ENCODE results near the gene GLIPR2. TPM values are rescaled to one million over a fixed set of nuclear protein-coding genes. Genes with fewer than 3 reads are reported as not detected.
"Not testable (repeated sequence)": the region's sequence is repeated elsewhere in the genome, so short reads cannot be mapped to it uniquely, and the experiment has no call there.

The GLIPR2 gene, protein sequence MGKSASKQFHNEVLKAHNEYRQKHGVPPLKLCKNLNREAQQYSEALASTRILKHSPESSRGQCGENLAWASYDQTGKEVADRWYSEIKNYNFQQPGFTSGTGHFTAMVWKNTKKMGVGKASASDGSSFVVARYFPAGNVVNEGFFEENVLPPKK
- polyA plus RNA-seq (2013, experiment 1 of 2): 9.8 TPM
- polyA plus RNA-seq (2013, experiment 2 of 2): 10.0 TPM

DNA sequence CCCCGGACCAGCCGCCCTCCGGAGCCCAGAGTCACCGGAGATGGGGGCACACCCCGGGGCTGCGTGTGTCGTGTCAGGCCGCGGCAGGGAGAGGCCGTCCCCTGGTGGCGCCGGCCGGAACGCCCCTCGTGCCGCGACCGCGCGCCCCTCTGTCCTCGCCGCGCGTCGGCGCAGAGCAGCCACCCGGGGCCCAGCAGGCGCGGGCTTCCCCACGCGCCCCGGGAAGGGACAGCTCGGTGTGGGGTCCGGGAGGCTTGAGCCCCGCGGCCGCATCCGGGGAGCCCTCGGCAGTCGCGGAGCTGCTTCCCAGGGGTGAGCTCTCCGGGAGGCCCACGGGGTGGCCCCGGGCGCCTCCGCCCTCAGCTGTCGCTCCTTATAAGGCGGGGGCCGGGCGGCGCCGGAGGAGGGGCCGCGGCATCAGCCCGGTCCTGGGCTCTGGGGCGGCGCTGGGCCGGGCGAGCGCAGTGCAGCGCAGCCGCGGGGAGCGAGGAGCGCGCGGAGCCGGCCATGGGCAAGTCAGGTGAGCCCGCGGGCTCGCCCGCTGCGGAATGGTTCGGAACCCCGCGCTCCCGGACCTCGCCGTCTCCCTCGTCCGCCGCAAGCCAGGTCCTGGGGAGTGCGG, at the start of gene GLIPR2:
Gene GLIPR2 (plus strand): TSS at position 462 of the 622 bp plus-strand sequence. CDS start 46 bp downstream, at position 508.
- WGBS (ENCODE audit: extremely low coverage, insufficient coverage, low lambda C conversion rate): no CpG with 5 or more reads among the region's 83 CpGs
- peak within 1 kb of the TSS; percentile 29 for H3K27ac ChIP-seq (ENCODE audit: low read depth, low read length)

DNA sequence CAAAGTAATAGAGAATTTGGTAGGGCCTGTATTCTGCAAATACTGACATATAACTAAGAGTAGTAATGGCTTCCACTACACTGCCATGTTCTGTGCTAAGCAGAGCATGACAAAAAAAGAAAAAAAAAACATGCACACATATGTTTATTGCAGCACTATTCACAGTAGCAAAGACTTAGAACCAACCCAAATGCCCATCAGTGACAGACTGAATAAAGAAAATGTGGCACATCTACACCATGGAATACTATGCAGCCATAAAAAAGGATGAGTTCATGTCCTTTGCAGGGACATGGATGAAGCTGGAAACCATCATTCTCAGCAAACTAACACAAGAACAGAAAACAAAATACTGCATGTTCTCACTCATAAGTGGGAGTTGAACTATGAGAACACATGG, 49.5 kb upstream of the GLIPR2 start:
- not testable (repeated sequence) for H2AK5ac ChIP-seq (ENCODE audit: low read length); H3K4me3 ChIP-seq (ENCODE audit: low read length); H3K36me3 ChIP-seq (ENCODE audit: control insufficient read depth, insufficient read depth, low read length); H2BK15ac ChIP-seq (replicated peaks; ENCODE audit: low read depth); H3K27me3 ChIP-seq (ENCODE audit: insufficient read depth, low read length, poor library complexity); H3K27ac ChIP-seq (ENCODE audit: low read depth, low read length); H4K5ac ChIP-seq (ENCODE audit: low read length); H3K4me2 ChIP-seq (ENCODE audit: low read length); H3K79me2 ChIP-seq (ENCODE audit: control insufficient read depth, insufficient read depth, low read length); H2BK5ac ChIP-seq (ENCODE audit: low read length); H3K18ac ChIP-seq (ENCODE audit: low read length); H3K23ac ChIP-seq (ENCODE audit: low read length); H3K9ac ChIP-seq (ENCODE audit: low read length); H3K4ac ChIP-seq (ENCODE audit: low read depth, low read length); H3K4me1 ChIP-seq (ENCODE audit: control insufficient read depth, low read depth, low read length); H3K56ac ChIP-seq (ENCODE audit: low read length); H4K8ac ChIP-seq (ENCODE audit: low read depth, low read length); DNase-seq; H3K79me1 ChIP-seq (ENCODE audit: low read length); H2BK120ac ChIP-seq (ENCODE audit: low read depth, low read length)

More for the DNA sequence above, at the start of gene GLIPR2:
- peak within 1 kb of the TSS; percentile 74 for H2BK5ac ChIP-seq (ENCODE audit: low read length)
- peak within 1 kb of the TSS; percentile 28 for H4K8ac ChIP-seq (ENCODE audit: low read depth, low read length)
- H3K79me1 ChIP-seq (ENCODE audit: low read length): peaks cover 5% of the 10 kb centered on the region
- H3K79me2 ChIP-seq (ENCODE audit: control insufficient read depth, insufficient read depth, low read length): peaks cover 3% of the 10 kb centered on the region
- peak within 1 kb of the TSS; percentile 82 for H3K56ac ChIP-seq (ENCODE audit: low read length)
- peak within 1 kb of the TSS; percentile 61 for H3K4ac ChIP-seq (ENCODE audit: low read depth, low read length)
- peak within 1 kb of the TSS; percentile 75 for H3K18ac ChIP-seq (ENCODE audit: low read length)
- H2BK120ac ChIP-seq (ENCODE audit: low read depth, low read length): peak within 1 kb of the TSS; percentile 39
- peaks cover 3% of the 10 kb centered on the region for H3K27me3 ChIP-seq (ENCODE audit: insufficient read depth, low read length, poor library complexity)
- peak within 1 kb of the TSS; percentile 74 for H3K9ac ChIP-seq (ENCODE audit: low read length)
- DNase-seq: peak; percentile 76
- H3K4me2 ChIP-seq (ENCODE audit: low read length): peak within 1 kb of the TSS; percentile 99
- no peak within 1 kb of the TSS for H2AK5ac ChIP-seq (ENCODE audit: low read length)
- no peak within 1 kb of the TSS for H2BK15ac ChIP-seq (replicated peaks; ENCODE audit: low read depth)
- peak within 1 kb of the TSS; percentile 47 for H3K4me3 ChIP-seq (ENCODE audit: low read length)
- H4K5ac ChIP-seq (ENCODE audit: low read length): no peak within 1 kb of the TSS
- no peaks in the 10 kb centered on the region for H3K36me3 ChIP-seq (ENCODE audit: control insufficient read depth, insufficient read depth, low read length)
- H3K4me1 ChIP-seq (ENCODE audit: control insufficient read depth, low read depth, low read length): peaks cover 10% of the 10 kb centered on the region
- H3K23ac ChIP-seq (ENCODE audit: low read length): peak within 1 kb of the TSS; percentile 74

DNA sequence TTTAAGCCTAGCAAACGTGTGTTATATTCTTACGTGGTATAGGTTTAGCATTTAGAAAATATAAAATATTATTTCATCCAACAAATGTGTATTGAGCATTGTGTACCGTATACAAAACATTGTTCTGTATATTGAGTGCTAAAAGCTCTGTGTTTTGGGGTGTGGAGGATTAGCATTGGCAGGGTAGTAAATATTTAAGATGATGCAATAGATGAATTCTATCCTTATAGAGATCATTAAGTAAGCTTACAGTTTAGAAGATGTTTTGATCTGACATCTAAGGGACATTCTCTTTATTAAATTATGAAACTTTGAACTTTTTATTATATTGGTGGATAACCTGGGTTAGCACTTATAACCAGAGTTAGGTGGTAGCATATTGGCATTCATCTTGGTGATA, 48.5 kb upstream of the GLIPR2 start:
- Histone ChIP-seq H2AK5ac (ENCODE audit: low read length) (no peak overlapping the region), H3K56ac (ENCODE audit: low read length) (no peak overlapping the region), H3K9ac (ENCODE audit: low read length) (no peak overlapping the region), H3K23ac (ENCODE audit: low read length) (no peak overlapping the region), H2BK15ac (replicated peaks; ENCODE audit: low read depth) (no peak overlapping the region), H3K79me1 (ENCODE audit: low read length) (no peaks in the 10 kb centered on the region), H3K27ac (ENCODE audit: low read depth, low read length) (no peak overlapping the region), H2BK5ac (ENCODE audit: low read length) (no peak overlapping the region), H3K36me3 (ENCODE audit: control insufficient read depth, insufficient read depth, low read length) (no peaks in the 10 kb centered on the region), H4K5ac (ENCODE audit: low read length) (no peak overlapping the region), H3K4me3 (ENCODE audit: low read length) (no peak overlapping the region), H3K4ac (ENCODE audit: low read depth, low read length) (no peak overlapping the region), H2BK120ac (ENCODE audit: low read depth, low read length) (no peak overlapping the region), H3K79me2 (ENCODE audit: control insufficient read depth, insufficient read depth, low read length) (no peaks in the 10 kb centered on the region), H3K4me2 (ENCODE audit: low read length) (no peak overlapping the region), H3K4me1 (ENCODE audit: control insufficient read depth, low read depth, low read length) (peaks cover 3% of the 10 kb centered on the region), H3K18ac (ENCODE audit: low read length) (no peak overlapping the region), H3K27me3 (ENCODE audit: insufficient read depth, low read length, poor library complexity) (no peaks in the 10 kb centered on the region), H4K8ac (ENCODE audit: low read depth, low read length) (no peak overlapping the region)
- no peak for DNase-seq
- WGBS (ENCODE audit: extremely low coverage, insufficient coverage, low lambda C conversion rate): no CpG with 5 or more reads among the region's 3 CpGs

DNA sequence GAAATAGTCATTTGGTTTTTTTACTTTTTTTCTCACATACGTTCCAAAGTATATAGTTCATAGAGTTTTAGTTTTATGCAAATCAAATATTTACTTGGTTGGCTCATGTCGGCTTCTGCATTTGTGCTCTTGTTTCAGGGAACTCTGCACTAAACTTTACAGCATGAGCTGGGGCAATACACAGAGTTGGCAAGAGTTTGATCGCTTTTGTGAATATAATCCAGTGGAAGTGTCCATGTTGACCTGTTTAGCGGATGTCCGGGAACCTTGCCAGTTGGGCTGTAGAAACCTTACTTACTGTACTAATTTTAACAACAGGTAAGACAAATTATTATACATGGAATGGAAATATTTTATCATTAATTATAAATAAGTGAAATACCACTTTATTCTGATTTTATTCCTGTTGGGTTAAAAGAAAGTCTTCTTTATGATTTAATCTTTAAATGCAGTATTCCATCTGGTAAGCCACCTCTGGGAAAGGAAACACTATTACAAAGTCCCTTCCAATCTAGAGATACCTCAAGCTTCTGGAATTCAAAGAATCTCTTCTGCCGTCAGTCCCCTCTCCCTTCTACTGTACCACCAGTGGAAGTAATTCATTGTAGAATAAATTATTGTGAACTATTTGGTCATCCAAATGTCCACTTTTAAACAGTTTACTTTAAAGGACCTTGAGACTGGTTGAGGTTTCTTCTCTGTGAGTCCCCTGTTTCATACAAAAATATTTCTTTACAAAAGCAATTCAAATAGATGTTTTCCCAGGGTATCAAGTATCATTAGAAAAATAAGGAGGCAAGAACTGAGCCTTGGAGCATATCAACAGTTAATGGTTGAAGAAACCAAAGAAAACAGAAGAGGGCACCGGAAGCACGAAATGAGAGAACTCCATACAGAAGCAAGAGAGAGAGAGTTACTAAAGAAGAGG, 45.2 kb upstream of the GLIPR2 start:
- Histone ChIP-seq H4K8ac (ENCODE audit: low read depth, low read length) (no peak overlapping the region), H3K18ac (ENCODE audit: low read length) (no peak overlapping the region), H3K4ac (ENCODE audit: low read depth, low read length) (no peak overlapping the region), H3K9ac (ENCODE audit: low read length) (no peak overlapping the region), H3K23ac (ENCODE audit: low read length) (no peak overlapping the region), H3K4me3 (ENCODE audit: low read length) (no peak overlapping the region), H2AK5ac (ENCODE audit: low read length) (no peak overlapping the region), H3K79me2 (ENCODE audit: control insufficient read depth, insufficient read depth, low read length) (no peaks in the 10 kb centered on the region), H2BK120ac (ENCODE audit: low read depth, low read length) (no peak overlapping the region), H4K5ac (ENCODE audit: low read length) (no peak overlapping the region), H3K4me1 (ENCODE audit: control insufficient read depth, low read depth, low read length) (peaks cover 3% of the 10 kb centered on the region), H3K36me3 (ENCODE audit: control insufficient read depth, insufficient read depth, low read length) (no peaks in the 10 kb centered on the region), H3K56ac (ENCODE audit: low read length) (peak overlapping the region; percentile 12), H3K79me1 (ENCODE audit: low read length) (no peaks in the 10 kb centered on the region), H2BK15ac (replicated peaks; ENCODE audit: low read depth) (no peak overlapping the region), H3K27me3 (ENCODE audit: insufficient read depth, low read length, poor library complexity) (no peaks in the 10 kb centered on the region), H3K27ac (ENCODE audit: low read depth, low read length) (no peak overlapping the region), H2BK5ac (ENCODE audit: low read length) (no peak overlapping the region), H3K4me2 (ENCODE audit: low read length) (no peak overlapping the region)
- WGBS (ENCODE audit: extremely low coverage, insufficient coverage, low lambda C conversion rate): no CpG with 5 or more reads among the region's 8 CpGs
- peak; percentile 85 for DNase-seq

DNA sequence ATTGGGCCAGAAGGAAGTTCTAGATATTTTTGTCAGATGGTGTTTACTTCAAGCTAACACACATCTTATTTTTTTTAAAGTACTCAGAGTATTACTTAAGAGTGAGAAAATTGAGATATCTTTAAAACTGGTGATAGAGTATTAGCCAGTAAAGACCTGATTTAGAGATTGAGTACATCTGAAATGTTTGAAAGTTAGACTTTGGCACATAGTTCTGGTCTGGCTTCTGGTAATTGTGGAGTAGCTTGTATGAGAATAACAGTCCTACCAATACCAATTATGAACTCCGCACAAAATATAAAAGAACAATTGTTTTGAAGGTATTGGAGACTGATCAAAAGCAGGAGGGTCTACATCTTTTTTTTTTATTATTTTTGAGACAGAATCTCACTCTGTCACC, 44.5 kb upstream of the GLIPR2 start:
- Histone ChIP-seq H3K4me2 (ENCODE audit: low read length) (no peak overlapping the region), H3K36me3 (ENCODE audit: control insufficient read depth, insufficient read depth, low read length) (no peaks in the 10 kb centered on the region), H4K8ac (ENCODE audit: low read depth, low read length) (no peak overlapping the region), H3K4ac (ENCODE audit: low read depth, low read length) (no peak overlapping the region), H3K4me1 (ENCODE audit: control insufficient read depth, low read depth, low read length) (peaks cover 3% of the 10 kb centered on the region), H4K5ac (ENCODE audit: low read length) (no peak overlapping the region), H3K27ac (ENCODE audit: low read depth, low read length) (no peak overlapping the region), H2AK5ac (ENCODE audit: low read length) (no peak overlapping the region), H3K18ac (ENCODE audit: low read length) (no peak overlapping the region), H3K56ac (ENCODE audit: low read length) (no peak overlapping the region), H3K79me2 (ENCODE audit: control insufficient read depth, insufficient read depth, low read length) (no peaks in the 10 kb centered on the region), H3K27me3 (ENCODE audit: insufficient read depth, low read length, poor library complexity) (no peaks in the 10 kb centered on the region), H2BK120ac (ENCODE audit: low read depth, low read length) (no peak overlapping the region), H3K23ac (ENCODE audit: low read length) (no peak overlapping the region), H2BK15ac (replicated peaks; ENCODE audit: low read depth) (no peak overlapping the region), H3K9ac (ENCODE audit: low read length) (no peak overlapping the region), H2BK5ac (ENCODE audit: low read length) (no peak overlapping the region), H3K4me3 (ENCODE audit: low read length) (no peak overlapping the region), H3K79me1 (ENCODE audit: low read length) (no peaks in the 10 kb centered on the region)
- no peak for DNase-seq
- no CpG with 5 or more reads among the region's 1 CpG for WGBS (ENCODE audit: extremely low coverage, insufficient coverage, low lambda C conversion rate)

Data from mesendoderm (in vitro differentiated cells).